HepG2 (cell line): ENCODE data around the gene LYST. TPM values are rescaled to one million over a fixed set of nuclear protein-coding genes. Genes with fewer than 3 reads are reported as not detected.

ENCODE experiments used
- ATAC-seq: fragments of 200-7000 bp; cut with Tn5 transposase; 3 replicates; pipeline ENCODE4 v1.9.1; 2020; ENCODE audit warnings: mild to moderate bottlenecking, moderate library complexity
- BruUV-seq: library from RNA; stranded (reverse); fragments of 400-500 nt; replicated peaks from 2 replicates; lab custom pipeline; 2021; lab: Mats Ljungman, UMichigan
- CTCF ChIA-PET: fragments of 300-600 bp; formaldehyde crosslinking; extraction: SDS; loops from one replicate; lab custom pipeline; 2021; ENCODE audit warnings: low total read pairs, inconsistent platforms, low intra/inter-chr PET ratio; lab: Yijun Ruan, JAX
- POLR2A ChIA-PET: fragments of 350-600 bp; sonication (Branson Sonifier 250); formaldehyde crosslinking; loops from one replicate; lab custom pipeline; 2020; ENCODE audit warnings: antibody characterized with exemption, inconsistent platforms; lab: Yijun Ruan, JAX
- DNase-seq: peaks from one replicate; pipeline ENCODE4 v3.0.0-alpha.2; 2015; ENCODE audit warnings: low spot score
- FAIRE-seq: peaks from 3 replicates; lab custom pipeline; 2011; peaks lifted over from hg19 to GRCh38; lab: Jason Lieb, UNC
- H2AFZ ChIP-seq: one replicate; pipeline ENCODE4 v1.6.1; 2011; ENCODE audit warnings: low read length, inconsistent platforms
- H3K27ac ChIP-seq: fragments of 300-600 bp; 3 replicates; pipeline ENCODE4 v1.8.0; 2011; ENCODE audit warnings: mixed run types, mild to moderate bottlenecking, mixed read lengths, low read length, inconsistent platforms; ENCODE audit not compliant: insufficient read depth; ENCODE audit errors: extremely low read length
- H3K27me3 ChIP-seq, 2 experiments: fragments of 200-600 bp in 1 of 2; 2 replicates in 1 of 2; 3 replicates in 1 of 2; pipeline versions ENCODE4 v1.6.0 to v1.8.0; 2011; ENCODE audit warnings: low read length in 2 of 2, mild to moderate bottlenecking in 2 of 2, moderate library complexity in 2 of 2, inconsistent platforms in 1 of 2; ENCODE audit not compliant: insufficient read depth in 2 of 2, control insufficient read depth in 1 of 2
- H3K36me3 ChIP-seq, 2 experiments: fragments of 200-600 bp in 1 of 2; replicated peaks in 1 of 2; 2 replicates in 1 of 2; 3 replicates in 1 of 2; pipeline versions ENCODE4 v1.5.1 to v1.8.0; 2011; ENCODE audit warnings: low read length in 2 of 2, inconsistent platforms in 1 of 2; ENCODE audit not compliant: insufficient read depth in 2 of 2, control insufficient read depth in 1 of 2
- H3K4me1 ChIP-seq: 2 replicates; pipeline ENCODE4 v1.5.1; 2012; ENCODE audit warnings: low read length, inconsistent platforms; ENCODE audit not compliant: insufficient read depth
- H3K4me2 ChIP-seq: 2 replicates; pipeline ENCODE4 v1.6.0; 2011; ENCODE audit warnings: low read depth, low read length, inconsistent platforms
- H3K4me3 ChIP-seq, 3 experiments: fragments of 200-600 bp in 1 of 3; sonication (generic), shearing (Covaris generic) in 1 of 3; replicated peaks in 1 of 3; 2 replicates each; pipeline ENCODE4 v1.5.1; 2011 to 2016; ENCODE audit warnings: low read length in 3 of 3, inconsistent platforms in 2 of 3, low read depth in 2 of 3, mild to moderate bottlenecking in 2 of 3, control low read depth in 1 of 3, mixed read lengths in 1 of 3; ENCODE audit not compliant: insufficient read depth in 1 of 3
- H3K79me2 ChIP-seq: one replicate; pipeline ENCODE4 v1.6.1; 2011; ENCODE audit warnings: low read length, inconsistent platforms; ENCODE audit not compliant: insufficient read depth
- H3K9ac ChIP-seq: 2 replicates; pipeline ENCODE4 v1.6.0; 2011; ENCODE audit warnings: mild to moderate bottlenecking, low read depth, low read length, inconsistent platforms; ENCODE audit not compliant: insufficient read depth
- H3K9me3 ChIP-seq: 2 replicates; pipeline ENCODE4 v1.5.1; 2012; ENCODE audit warnings: mild to moderate bottlenecking, low read length
- H4K20me1 ChIP-seq: 2 replicates; pipeline ENCODE4 v1.6.0; 2011; ENCODE audit warnings: inconsistent platforms, mild to moderate bottlenecking, low read length, moderate library complexity; ENCODE audit not compliant: insufficient read depth
- MED13 ChIP-seq: sonication (generic); formaldehyde crosslinking; IDR thresholded peaks from 2 replicates; pipeline ENCODE4 v1.5.0; 2020; ENCODE audit warnings: missing genetic modification reagents
- ONECUT2 ChIP-seq: sonication (generic); formaldehyde crosslinking; IDR thresholded peaks from 2 replicates; pipeline ENCODE4 v1.4.0; 2020; ENCODE audit warnings: missing genetic modification reagents
- RORA ChIP-seq: sonication (generic); formaldehyde crosslinking; IDR thresholded peaks from 2 replicates; pipeline ENCODE4 v1.5.0; 2020; ENCODE audit warnings: mild to moderate bottlenecking, missing genetic modification reagents, moderate library complexity
- ZFP37 ChIP-seq: sonication (generic); formaldehyde crosslinking; IDR thresholded peaks from 2 replicates; pipeline ENCODE4 v1.4.0; 2020; ENCODE audit warnings: missing genetic modification reagents, borderline replicate concordance
- ZNF12 ChIP-seq: sonication (generic); formaldehyde crosslinking; IDR thresholded peaks from 2 replicates; pipeline ENCODE4 v1.5.0; 2020; ENCODE audit warnings: missing genetic modification reagents
- WGBS: methylation state at CpG from one replicate; pipeline ENCODE4 v1.1.6; 2017; ENCODE audit warnings: low lambda C conversion rate; 5-methylcytosine and 5-hydroxymethylcytosine counted together
- in situ Hi-C: cut with HindIII; loops from 2 replicates; pipeline ENCODE4 v1.10.0; 2017; ENCODE audit warnings: low pct_unique_long_range_greater_than_20kb; ENCODE audit not compliant: extremely low pct_ligation_motif_present
- intact Hi-C: fragments of 100-400 bp; cut with micrococcal nuclease; formaldehyde crosslinking; loops from one replicate; pipeline ENCODE4 v1.10.0; 2022; ENCODE audit not compliant: unreplicated experiment
- polyA plus RNA-seq, 8 experiments: library from polyadenylated mRNA; depleted of rRNA in 3 of 8; stranded (reverse) in 7 of 8; unstranded in 1 of 8; fragments of >200 nt; fragmentation: Illumina TruSeq in 4 of 8; extraction: Trizol in 4 of 8; gene quantifications; 2 replicates each; pipeline versions ENCODE4 v1.2.1 to v1.2.3, GENCODE V29; 2011 to 2016; ENCODE audit warnings: low read depth in 4 of 8, missing spikeins in 1 of 8, mixed read lengths in 1 of 8; ENCODE audit not compliant: insufficient read depth in 1 of 8
- total RNA-seq, 5 experiments: library from RNA; depleted of rRNA; stranded (reverse); fragments of >200 nt; fragmentation: Illumina TruSeq; extraction: Trizol; gene quantifications; 2 replicates each; pipeline ENCODE4 v1.2.3, GENCODE V29; 2016; ENCODE audit warnings: low read depth in 1 of 5

Gene LYST
- total and polyA plus RNA-seq, 2 of the 13 experiments (the other 11 are each of a cell fraction or from before 2014, with no cell fraction given) = 0.91 to 2.5 TPM

GRCh38 chr1:235866913-235867845 lies 473 bp upstream of the LYST start (continued):
- no peak for TF ChIP-seq ZFP37 (CRISPR knock-in tag)

GRCh38 chr1:235865565-235866204 lies 1.0 kb downstream of the LYST start:
- intact Hi-C loops = loop anchor here (1.0 kb wide), 1 partner anchor 106 kb away; no protein-coding TSS in a partner anchor
- BruUV-seq = TSS peak; percentile 66
- Histone ChIP-seq H3K27ac (peak overlapping the region; percentile 54), H3K79me2 (no peaks in the 10 kb centered on the region), H3K4me3 (peak overlapping the region; percentile 62 to 83 (median 62)), H3K4me2 (peak overlapping the region; percentile 87), H3K9ac (peak overlapping the region; percentile 51), H2AFZ (peak overlapping the region; percentile 75), H3K4me1 (peaks cover 23% of the 10 kb centered on the region), H3K27me3 (no peaks in the 10 kb centered on the region), H4K20me1 (no peaks in the 10 kb centered on the region), H3K36me3 (no peaks in the 10 kb centered on the region), H3K9me3 (no peaks in the 10 kb centered on the region)
- no peak for DNase-seq
- ChIA-PET POLR2A (interaction anchor here (1.1 to 1.9 kb wide), 2 partner anchors 106 to 361 kb away, joined by 3 to 9 read pairs; no protein-coding TSS in a partner anchor), CTCF (interaction anchor here (2.6 kb wide), 1 partner anchor 106 kb away, joined by 19 read pairs; no protein-coding TSS in a partner anchor)
- WGBS = 2% methylated on average over 16 of the region's 16 CpGs
- TF ChIP-seq RORA (CRISPR knock-in tag) (0 out of 2 replicates have a peak, but pooled peaks have one; percentile 30), MED13 (CRISPR knock-in tag) (no peak), ZNF12 (no peak), ONECUT2 (CRISPR knock-in tag) (no peak)
- no peak for FAIRE-seq
- ATAC-seq = no peak
- in situ Hi-C loops = loop anchor here (10.0 kb wide), 1 partner anchor 109 kb away; no protein-coding TSS in a partner anchor
